Neural cell (in vitro differentiated cells): ENCODE results near the gene ABAT.
"Not testable (repeated sequence)": the region's sequence is repeated elsewhere in the genome, so short reads cannot be mapped to it uniquely, and the experiment has no call there.

Experiments
- EZH2 ChIP-seq: fragments of 200-600, 300-800 bp; shearing (Covaris generic), sonication (generic); IDR thresholded peaks from 2 replicates; pipeline ENCODE4 v1.6.1; 2014; ENCODE audit warnings: antibody characterized with exemption, low read length, borderline replicate concordance, mild to moderate bottlenecking; ENCODE audit not compliant: insufficient read depth, poor library complexity, severe bottlenecking
- MXI1 ChIP-seq: fragments of 450-650 bp; conservative IDR thresholded peaks from 2 replicates; pipeline ENCODE4 v1.6.1; 2014; ENCODE audit warnings: antibody characterized with exemption, mild to moderate bottlenecking; ENCODE audit not compliant: poor library complexity, severe bottlenecking
- POLR2AphosphoS5 ChIP-seq: IDR thresholded peaks from 2 replicates; pipeline ENCODE4 v1.6.1; 2012
- RAD21 ChIP-seq: fragments of 450-650 bp; conservative IDR thresholded peaks from 2 replicates; pipeline ENCODE4 v1.6.1; 2014; ENCODE audit warnings: antibody characterized with exemption, mild to moderate bottlenecking, moderate library complexity
- TAF1 ChIP-seq: IDR thresholded peaks from 2 replicates; pipeline ENCODE4 v1.6.1; 2012; ENCODE audit warnings: low read depth
- TF ChIP-seq, protein P1 (sequence below): fragments of 450-650 bp; IDR thresholded peaks from 2 replicates; pipeline ENCODE4 v1.5.1; 2014; ENCODE audit warnings: antibody characterized with exemption, mild to moderate bottlenecking, moderate library complexity; ENCODE audit not compliant: poor library complexity, severe bottlenecking

DNA sequence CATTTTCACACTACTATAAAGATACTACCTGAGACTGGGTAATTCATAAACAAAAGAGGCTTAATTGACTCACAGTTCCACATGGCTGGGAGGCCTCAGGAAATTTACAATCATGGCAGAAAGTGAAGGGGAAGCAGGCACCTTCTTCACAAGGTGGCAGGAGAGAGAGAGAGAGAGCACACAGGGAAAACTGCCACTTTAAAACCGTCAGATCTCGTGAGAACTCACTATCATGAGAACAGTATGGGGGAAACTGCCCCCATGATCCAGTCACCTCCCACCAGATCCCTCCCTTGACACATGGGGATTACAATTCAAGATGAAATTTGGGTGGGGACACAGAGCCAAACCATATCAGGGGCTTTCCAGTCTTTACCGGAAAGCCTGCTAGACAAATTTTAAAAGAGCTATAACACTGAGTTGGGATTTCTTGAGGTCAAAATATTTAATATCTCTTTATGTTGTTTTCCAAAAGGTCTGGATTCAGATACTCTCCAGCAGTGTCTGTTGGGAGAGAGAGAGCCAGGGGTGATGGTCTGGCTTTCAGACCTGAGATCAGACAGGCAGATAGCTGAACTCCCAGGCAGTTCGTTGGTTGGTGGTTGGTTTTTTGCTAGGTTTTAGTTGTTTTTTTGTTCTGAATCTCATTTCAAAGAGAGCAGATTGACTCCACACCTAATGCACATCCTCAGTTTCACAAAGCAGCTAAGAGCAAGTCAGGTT is 30.8 kb downstream of the ABAT start:
- TF ChIP-seq, protein P1, sequence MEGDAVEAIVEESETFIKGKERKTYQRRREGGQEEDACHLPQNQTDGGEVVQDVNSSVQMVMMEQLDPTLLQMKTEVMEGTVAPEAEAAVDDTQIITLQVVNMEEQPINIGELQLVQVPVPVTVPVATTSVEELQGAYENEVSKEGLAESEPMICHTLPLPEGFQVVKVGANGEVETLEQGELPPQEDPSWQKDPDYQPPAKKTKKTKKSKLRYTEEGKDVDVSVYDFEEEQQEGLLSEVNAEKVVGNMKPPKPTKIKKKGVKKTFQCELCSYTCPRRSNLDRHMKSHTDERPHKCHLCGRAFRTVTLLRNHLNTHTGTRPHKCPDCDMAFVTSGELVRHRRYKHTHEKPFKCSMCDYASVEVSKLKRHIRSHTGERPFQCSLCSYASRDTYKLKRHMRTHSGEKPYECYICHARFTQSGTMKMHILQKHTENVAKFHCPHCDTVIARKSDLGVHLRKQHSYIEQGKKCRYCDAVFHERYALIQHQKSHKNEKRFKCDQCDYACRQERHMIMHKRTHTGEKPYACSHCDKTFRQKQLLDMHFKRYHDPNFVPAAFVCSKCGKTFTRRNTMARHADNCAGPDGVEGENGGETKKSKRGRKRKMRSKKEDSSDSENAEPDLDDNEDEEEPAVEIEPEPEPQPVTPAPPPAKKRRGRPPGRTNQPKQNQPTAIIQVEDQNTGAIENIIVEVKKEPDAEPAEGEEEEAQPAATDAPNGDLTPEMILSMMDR, result peak; percentile 34
- TF ChIP-seq MXI1, EZH2, TAF1, POLR2AphosphoS5: not testable (repeated sequence)
- TF ChIP-seq RAD21, result peak; percentile 30
